IPS-NIHi7 (cell line): ENCODE data around the gene ENTHD1.

Experiments
- DNase-seq: peaks from one replicate; pipeline ENCODE4 v3.0.0; 2012; ENCODE audit warnings: mixed read lengths; ENCODE audit errors: extremely low spot score

ENTHD1 gene, protein sequence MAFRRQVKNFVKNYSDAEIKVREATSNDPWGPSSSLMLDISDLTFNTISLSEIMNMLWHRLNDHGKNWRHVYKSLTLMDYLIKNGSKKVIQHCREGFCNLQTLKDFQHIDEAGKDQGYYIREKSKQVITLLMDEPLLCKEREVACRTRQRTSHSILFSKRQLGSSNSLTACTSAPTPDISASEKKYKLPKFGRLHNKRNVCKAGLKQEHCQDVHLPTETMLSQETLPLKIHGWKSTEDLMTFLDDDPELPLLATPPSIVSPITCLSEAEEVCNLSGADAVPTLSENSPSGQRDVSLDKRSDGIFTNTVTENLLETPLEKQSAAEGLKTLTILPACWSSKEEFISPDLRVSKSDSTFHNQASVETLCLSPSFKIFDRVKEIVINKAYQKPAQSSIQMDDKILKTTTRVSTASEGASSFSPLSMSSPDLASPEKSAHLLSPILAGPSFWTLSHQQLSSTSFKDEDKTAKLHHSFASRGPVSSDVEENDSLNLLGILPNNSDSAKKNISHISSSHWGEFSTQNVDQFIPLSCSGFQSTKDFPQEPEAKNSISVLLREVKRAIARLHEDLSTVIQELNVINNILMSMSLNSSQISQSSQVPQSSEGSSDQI

DNA sequence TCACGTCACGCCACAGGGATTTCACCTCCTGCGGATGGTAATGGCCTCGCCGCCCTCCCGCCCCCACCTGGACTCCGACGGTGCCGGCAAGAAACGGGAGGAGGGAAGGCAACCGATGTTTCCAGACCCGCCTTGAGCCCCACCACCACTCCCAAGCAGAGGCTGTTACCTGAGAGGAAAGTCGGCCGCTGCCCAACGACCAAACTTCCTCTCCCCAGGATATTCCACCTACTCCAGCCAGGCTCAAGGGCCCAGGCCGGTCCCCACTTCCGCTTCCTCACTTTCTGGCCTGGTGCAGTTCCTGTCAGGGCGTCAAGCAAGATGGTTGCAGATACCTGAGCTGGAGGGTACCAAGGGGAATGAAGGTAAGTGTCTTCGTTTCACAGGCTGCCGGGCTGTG is at the start of gene ENTHD1:
Gene ENTHD1, minus strand, starts transcription at position 235 of the 400 bp plus-strand sequence. CDS start 6,012 bp downstream, outside the sequence.
- peak; percentile 23 for DNase-seq

DNA sequence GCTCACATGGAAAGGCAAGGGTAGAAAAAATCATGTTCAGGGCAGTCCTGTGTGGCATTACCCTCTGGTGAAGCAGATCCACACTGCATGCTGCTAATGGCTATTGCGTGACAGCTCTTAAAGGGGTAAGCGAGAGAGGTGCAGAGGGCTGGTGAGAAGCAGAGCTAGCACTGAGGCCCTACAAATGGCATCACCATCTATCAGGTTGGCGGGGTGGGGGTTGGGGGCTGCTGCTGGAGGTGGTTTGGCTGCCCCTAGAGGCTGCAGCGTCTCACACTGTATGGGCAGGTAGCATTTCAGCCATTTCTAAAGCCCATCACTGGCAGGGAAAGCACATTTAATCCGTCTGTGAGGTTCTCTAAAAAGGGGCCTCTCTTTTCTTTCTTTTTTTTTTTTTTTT is 49.8 kb upstream of the ENTHD1 start:
- peak; percentile 82 for DNase-seq

DNA sequence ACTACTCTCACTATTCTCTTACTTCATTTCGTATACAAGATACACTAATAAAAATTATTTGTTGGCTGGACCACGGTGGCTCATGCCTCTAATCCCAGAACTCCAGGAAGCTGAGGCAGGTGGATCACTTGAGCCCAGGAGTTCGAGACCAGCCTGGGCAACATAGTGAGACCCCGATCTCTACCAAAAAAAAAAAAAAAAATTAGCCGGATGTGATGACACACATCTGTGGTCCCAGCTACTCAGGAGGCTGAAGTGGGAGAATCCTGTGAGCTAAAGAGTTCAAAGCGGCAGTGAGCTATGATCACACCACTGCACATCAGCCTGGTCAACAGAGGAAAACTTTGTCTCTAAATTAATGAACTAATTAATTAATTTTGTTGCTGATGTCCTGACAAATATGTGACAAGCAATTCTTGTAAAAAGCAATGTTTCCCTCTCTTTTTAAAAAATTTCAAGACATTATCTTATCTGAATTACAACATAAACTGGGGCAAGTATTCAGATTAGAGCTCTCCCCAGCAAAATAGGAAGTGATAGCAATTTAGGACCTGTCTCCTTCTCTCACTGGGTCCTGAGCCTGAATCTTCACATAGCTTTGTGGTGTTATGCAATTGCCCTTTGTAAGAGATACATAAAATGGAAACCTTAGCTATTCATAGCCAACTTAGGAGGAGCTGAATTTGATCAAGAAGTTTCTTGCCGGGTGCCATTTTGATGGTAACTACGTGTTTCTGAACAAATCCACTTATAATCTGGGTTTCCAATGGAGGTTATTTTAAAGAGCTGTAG is 49.1 kb upstream of the ENTHD1 start:
- DNase-seq, result no peak

DNA sequence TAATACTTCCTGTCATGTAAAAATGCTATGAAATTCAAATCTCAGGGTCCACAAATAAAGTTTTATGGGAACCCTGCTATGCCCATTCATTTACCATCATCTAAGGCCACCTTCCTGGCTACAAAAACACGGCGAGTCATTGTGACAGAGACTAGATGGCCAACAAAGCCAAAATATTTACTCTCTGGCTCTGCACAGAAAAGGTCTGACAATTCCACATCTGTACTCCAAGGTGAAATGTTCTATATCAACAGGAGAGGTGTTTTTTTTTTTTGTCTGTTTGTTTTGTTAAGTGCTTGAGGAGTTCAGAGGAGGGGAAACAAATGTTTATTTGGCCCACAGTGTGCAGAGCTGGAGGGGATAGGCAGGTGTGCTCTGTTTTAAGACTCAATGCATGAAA is 48.0 kb upstream of the ENTHD1 start:
- DNase-seq, result no peak

DNA sequence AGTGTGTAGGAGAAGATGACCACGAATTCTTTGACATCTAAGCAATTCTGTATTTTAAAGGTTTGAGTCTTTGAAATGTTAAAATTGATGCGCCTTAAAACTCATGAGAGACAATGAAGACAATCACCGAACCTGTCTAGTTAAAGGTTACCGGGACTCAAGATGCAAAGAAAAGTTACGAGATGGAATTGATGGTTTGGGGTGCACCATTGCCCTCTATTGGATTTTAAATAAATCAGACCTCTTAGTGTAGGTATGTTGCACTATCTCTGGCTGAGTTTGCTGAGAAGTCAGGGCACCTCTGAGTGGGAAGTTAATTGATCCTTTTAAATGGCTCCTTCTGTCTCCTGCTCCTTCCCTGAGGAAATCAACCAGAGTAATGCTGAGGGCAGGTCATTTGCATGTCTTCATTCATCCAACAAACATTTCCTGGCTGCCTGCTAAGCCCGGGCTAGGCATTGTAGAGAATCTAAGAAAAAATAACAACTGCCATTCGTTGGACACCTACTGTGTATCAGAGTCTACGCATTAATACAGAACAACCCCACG is 47.3 kb upstream of the ENTHD1 start:
- peak; percentile 28 for DNase-seq

DNA sequence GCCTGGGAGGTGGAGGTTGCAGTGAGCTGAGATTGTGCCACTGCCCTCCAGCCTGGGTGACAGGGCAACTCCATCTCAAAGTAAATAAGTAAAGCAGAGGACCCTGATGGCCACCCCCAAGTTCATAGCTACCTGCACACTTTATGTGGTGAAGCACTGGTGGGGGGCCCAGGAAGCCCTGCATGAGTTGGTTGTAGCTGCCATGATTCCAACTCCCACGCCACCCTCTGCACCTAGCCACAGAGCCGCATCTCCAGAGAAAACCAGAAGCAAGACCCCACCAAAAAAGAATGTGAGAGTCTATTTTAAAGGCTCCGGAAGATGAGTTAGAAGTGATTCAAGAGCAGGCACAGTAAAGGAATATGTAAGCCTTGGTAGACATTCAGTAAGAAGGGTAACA is 46.3 kb upstream of the ENTHD1 start:
- no peak for DNase-seq

DNA sequence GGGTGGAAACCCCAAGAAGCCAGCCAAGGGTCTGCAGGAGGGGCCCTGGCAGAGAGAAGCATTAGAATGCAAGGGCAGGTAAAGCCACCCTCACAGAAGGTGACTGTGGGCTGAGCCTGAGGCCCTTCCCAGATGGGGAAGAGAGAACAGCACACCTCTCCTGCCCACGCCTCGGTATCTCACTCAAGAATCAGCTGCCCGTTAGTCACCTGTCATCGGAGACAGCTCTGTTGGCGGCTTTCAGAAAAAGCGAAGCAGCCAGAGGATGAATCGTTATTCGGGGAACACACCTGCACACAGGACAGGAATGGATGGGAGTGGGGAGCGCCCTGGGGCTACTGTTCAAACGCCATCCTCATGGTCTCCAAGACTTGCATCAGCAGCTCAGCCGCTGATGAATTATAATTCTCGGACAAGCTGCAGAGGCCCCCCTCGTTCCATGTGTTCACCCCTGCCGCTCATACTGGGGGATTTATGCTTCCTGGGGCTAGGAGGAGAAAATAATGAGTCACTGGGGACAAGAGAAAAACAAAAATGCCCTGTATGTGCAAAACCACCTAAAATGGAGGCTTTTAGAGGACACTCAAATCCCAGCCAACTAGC is 45.0 kb upstream of the ENTHD1 start:
- no peak for DNase-seq

DNA sequence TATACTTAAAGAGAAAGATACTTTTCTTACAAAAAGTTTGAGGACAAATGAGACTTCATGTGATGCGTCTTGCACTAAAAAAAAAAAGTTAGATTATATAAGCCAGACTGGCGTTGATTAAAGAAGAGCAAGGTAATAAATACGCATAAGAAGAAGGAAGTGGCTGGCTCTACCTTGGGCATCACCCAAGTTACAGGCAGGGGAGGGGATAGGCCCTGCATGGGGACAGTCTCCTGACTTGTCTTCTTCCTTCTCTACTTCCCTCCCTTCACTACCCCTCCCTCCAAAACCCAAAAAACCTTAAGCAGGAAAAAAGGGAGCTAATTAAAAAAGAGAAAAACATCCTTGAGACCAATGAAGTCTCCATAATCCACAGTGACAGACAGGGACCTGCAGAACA is 44.3 kb upstream of the ENTHD1 start:
- no peak for DNase-seq

DNA sequence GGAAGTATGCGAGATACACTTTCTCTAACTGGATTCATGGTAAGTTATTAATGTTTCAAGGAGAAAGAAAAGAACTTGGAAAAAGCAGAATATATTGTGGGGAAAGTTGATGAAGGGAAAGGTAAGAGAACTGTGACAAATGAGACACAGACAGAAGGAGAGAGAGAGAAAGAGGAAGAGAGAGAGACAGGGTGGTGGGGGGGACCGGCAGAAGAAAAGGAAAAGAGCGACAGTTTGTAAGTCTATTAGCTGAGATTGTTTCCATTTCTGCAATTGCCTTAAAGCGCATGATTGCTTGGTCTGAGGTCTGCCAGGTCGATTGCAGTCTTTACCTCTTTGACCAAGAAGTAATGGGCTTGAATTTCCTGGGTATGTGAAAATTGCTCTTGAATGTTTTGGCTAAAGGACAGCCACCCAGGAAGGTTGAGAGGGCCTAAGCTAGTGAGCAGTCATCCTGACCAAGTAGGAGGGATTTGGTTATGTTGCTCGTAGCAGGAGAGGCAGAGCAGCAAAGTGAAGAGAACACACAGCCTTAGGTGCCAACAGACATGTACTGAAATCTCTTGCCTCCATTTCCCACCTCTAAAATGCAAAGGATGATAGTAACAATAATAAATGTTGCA is 43.1 kb upstream of the ENTHD1 start:
- DNase-seq, result no peak

DNA sequence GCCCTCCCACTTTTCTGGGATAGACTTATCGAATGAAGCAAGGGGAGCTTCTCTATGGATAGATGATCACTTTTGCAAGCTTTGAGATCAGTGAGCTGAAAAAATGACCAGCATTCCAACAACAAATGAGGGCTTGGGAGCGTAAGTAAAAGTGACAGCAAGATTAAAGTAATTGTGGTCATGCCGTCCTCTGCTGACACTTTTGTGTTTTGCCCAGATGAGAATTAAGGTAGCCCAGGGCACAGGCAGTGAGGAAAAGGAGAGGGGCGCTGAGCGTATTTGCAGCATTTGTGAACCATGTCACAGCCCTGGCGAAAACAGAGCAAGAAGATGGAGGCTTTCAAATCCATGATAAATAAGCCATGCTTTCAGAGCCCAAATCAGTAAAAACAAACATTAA is 42.1 kb upstream of the ENTHD1 start:
- DNase-seq, result no peak

DNA sequence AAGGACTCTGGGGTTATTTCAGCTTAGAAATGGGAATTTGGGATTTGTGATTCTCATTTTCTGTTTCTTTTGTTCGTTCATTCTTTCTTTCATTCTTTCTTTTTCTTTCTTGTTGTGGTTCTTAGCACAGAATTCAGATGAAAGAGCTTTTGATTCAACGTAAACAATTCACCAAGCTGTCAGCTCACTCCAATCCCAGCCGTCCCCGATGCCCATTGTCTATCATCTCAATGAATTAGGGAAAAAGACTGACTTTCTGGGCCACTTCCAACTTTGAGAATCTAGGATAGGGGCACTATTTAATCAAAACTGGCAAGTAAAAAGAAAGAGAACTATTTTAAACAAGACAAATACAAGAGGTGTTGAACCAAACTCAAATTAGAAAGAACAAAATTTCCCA is 41.6 kb upstream of the ENTHD1 start:
- DNase-seq, result no peak

DNA sequence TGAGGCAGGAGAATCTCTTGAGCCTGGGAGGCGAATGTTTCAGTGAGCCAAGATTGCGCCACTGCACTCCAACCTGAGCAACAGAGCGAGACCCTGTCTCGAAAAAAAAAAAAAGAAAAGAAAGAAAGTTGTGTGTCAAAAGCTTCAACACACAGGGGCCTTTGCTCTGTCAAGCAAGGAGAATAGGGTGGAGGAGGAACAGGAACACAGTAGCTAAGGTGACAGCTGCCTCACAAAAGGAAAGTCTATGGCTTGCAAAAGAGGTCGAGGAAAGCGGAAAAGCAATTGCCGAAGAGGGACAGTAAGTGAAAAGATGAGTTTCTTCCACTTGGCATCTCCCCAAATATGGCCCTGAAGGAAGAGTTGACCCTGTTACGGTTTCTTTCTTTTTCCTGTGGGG is 40.2 kb upstream of the ENTHD1 start:
- DNase-seq, result no peak

DNA sequence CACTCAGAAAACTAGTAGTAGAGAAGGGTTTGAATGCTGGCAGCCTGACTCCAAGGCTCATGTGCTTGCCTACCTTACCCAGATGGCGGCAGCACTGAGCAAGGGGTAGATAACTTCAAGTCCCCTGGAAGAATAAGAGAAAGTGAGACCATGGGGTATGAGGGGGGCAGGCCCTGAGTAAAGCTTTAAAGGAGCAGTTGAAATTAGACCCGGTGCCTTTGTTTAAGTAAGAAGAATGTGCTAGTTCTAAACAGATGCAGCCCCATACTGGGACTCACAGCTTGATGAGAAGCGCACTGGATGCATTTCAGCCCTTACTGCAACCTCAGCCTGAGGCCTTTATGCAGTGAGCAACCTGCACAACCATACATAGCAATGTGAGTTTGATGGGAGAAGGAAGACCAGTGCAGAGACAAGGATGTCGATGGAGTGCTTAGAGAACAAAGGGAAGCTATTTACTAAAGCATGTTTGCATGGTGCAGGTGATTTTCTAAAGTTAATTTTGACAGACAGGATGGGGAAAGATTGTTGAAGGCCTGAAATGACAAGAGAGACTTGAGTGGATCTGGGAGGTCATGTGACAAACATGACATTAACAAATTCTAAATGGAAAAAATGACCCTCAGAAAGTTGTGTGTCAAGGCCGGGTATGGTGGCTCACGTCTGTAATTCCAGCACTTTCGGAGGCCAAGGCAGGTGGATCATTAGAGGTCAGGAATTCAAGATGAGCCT is 39.5 kb upstream of the ENTHD1 start:
- DNase-seq, result peak; percentile 89

DNA sequence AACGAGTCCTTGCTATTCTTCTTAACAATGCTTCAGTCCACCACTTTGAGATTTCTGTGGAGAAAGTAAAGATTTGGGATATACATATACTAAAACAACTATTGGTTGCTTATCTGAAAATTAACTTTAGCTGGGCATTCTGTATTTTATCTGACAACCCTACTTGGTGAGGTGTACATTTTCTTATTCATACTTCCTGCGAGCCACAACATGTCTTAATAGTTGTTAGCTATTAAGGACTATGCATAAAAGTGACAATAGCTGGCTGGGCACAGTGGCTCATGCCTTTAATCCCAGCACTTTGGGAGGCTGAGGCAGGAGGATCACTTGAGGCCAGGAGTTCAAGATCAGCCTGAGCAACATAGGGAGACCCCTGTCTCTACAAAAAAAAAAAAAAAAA is 38.6 kb upstream of the ENTHD1 start:
- no peak for DNase-seq

DNA sequence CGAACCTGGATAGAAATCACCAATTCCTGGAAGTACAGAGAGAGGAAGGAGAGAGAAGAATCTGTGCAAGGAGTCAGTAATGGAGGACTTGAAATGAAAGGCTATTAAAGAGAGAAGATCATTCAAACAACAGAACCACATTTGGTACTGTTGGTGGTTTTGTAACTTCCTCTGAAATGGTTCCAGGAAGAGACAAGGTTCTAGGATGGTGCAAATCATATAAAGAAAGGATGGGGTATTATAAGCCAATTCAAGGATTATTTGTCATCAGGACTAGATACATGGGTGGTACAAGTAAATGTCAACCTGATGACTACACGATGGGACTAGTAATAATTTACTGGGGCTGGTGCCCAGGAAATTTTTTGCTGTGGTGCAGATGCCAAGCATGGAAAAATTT is 37.7 kb upstream of the ENTHD1 start:
- DNase-seq, result no peak

DNA sequence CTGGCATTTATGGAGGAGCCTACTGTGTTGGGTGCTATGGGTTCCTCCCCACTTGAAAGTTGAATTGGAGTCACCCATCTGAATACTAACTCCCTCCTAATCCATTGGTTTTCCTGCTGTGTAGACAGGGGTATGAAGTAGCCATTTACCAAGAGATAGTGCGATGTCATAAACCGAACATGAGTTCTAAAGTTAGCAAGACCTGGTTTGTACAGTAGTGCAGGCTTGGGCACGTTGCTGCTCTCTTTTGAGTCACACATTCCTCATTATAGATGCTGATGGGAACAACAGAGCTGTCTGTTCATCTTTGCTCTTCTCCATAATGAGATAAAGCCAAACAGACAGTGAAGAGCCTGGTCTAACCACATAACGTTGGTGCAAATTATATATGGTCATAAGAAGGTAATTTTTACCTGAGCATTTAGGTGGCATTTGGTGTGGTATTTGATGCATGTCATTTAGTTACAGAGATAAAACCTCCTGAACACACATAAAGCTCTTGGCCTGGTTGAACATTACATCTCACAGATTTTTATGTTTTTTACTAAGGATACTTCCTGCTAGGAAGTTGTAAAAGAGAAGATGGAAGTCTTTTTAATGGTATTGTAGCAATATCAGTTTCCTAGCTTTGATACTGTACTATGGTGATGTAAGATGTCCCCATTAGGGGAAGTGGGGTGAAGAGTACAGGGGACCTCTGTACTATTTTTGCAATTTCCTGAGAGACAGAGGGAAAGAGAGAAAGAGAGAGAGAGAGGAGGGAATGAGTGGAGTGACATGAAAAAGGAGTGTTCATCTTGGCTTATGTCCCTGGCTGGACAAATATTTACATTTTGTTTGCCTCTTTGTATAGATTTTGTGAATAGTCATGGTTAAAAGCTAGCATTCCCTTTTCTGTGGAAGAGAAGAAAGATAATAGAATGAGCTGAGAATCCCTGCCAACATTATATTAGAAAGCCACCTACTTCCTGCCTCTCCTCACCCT is 35.3 kb upstream of the ENTHD1 start:
- DNase-seq, result no peak

DNA sequence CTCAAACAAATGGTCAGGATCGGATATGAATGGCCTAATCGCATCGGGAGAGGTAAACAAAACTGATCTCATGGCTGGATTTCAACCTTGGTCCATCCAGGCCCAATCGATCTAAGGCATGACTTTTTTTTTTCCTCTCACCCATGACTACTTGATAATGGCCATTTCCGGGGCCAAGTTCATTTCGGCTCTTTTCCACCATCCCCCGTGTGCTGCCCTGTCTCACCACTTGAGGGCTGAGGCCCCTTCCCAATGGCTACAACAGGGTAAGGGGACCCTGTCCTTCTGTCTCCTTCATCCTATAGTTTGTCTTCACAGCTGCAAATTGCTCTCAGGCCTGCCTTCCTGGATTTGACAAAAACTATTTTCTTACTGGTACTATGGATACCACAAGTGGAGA is 34.0 kb upstream of the ENTHD1 start:
- DNase-seq, result peak; percentile 68

DNA sequence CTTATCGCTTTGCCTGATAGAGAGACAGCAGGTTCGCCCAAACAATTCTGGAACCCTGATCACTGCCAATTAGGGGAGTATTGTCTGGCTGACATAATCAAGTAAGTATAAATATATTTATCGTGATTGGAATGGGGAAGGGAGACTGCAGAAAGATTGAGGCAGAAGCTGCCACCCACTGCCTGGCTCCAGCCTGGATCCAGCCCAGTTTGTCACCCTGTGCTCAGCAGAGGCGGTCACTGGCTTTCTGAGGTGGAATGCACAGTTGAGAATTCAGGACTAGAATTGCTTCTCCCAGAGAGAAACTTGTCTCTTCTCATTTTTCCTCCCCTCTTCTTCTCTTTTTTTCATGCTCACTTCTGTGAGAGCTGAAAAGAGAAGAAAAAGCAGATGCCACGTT is 33.2 kb upstream of the ENTHD1 start:
- no peak for DNase-seq

DNA sequence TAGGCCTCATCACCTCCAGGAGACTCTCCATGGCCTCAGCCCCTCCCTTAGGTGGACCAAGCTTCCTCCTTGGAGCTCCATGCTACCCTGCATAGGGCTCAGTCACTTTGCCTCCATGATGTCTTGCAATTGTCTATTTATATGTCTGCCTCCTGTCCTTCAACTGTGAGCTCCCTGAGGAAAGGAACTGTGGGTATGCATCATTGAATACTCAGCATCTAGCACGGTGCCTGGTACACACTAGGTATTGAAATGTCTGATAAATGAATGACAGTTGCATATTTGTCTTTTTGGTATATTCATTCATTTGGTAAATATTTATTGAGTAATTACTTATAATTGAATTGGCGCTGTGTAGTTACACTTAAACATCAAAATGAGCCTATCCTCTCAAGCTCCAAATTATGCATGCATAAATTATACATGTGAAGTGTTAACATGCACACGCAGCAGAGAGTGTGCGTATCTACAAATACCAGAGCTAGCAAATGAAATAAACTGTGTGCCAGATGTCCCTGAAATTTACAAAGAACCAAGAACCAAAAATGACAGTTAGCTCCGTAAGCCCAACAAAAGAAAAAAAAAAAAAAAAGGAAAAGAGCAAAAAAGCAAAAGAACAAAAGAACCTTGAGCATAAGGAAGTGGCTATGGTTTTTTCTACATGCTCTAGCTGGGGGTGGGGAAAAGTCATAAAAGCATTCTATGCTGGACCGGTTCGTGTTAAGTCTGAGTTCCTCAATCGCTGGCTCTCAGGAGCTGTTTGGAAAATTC is 32.5 kb upstream of the ENTHD1 start:
- DNase-seq, result no peak
